DND-41 (cell line): Measurements from ENCODE around the gene COA5.

Source experiments
- ATAC-seq: fragments of 200-7000 bp; cut with Tn5 transposase; 3 replicates; pipeline ENCODE4 v1.9.1; 2021; ENCODE audit warnings: low read depth; ENCODE audit not compliant: insufficient read depth
- DNase-seq: peaks from one replicate; pipeline ENCODE4 v3.0.0-alpha.2; 2020
- H2AFZ ChIP-seq: 2 replicates; pipeline ENCODE4 v1.6.0; 2012; ENCODE audit warnings: low read depth, low read length
- H3K27ac ChIP-seq: 2 replicates; pipeline ENCODE4 v1.5.1; 2012; ENCODE audit warnings: low read length, inconsistent platforms
- H3K27me3 ChIP-seq: fragments of 200-600 bp; sonication (generic); 2 replicates; pipeline ENCODE4 v1.6.0; 2012; ENCODE audit warnings: low read length, mild to moderate bottlenecking, inconsistent platforms; ENCODE audit not compliant: insufficient read depth, poor library complexity
- H3K36me3 ChIP-seq: 2 replicates; pipeline ENCODE4 v1.5.1; 2012; ENCODE audit warnings: low read length, inconsistent platforms; ENCODE audit not compliant: insufficient read depth
- H3K4me1 ChIP-seq: 2 replicates; pipeline ENCODE4 v1.5.1; 2012; ENCODE audit warnings: mild to moderate bottlenecking, low read length; ENCODE audit not compliant: insufficient read depth
- H3K4me2 ChIP-seq: 2 replicates; pipeline ENCODE4 v1.6.0; 2012; ENCODE audit warnings: mild to moderate bottlenecking, moderate library complexity, low read length, inconsistent platforms; ENCODE audit not compliant: insufficient read depth
- H3K4me3 ChIP-seq, 2 experiments: fragments of 200-600 bp in 1 of 2; shearing (Covaris generic) in 1 of 2; 2 replicates each; pipeline ENCODE4 v1.5.1; 2012 to 2016; ENCODE audit warnings: inconsistent platforms in 2 of 2, low read length in 2 of 2, mild to moderate bottlenecking in 2 of 2, low read depth in 1 of 2, moderate library complexity in 1 of 2
- H3K79me2 ChIP-seq: 2 replicates; pipeline ENCODE4 v1.6.0; 2012; ENCODE audit warnings: low read length, inconsistent platforms; ENCODE audit not compliant: insufficient read depth
- H3K9ac ChIP-seq: 2 replicates; pipeline ENCODE4 v1.6.0; 2012; ENCODE audit warnings: low read depth, mild to moderate bottlenecking, inconsistent platforms, low read length, moderate library complexity
- H3K9me3 ChIP-seq: 2 replicates; pipeline ENCODE4 v1.5.1; 2012; ENCODE audit warnings: low read length, moderate library complexity, mild to moderate bottlenecking, inconsistent platforms; ENCODE audit not compliant: insufficient read depth, severe bottlenecking
- H4K20me1 ChIP-seq: 2 replicates; pipeline ENCODE4 v1.6.0; 2012; ENCODE audit warnings: low read length; ENCODE audit not compliant: insufficient read depth
- EZH2 ChIP-seq: IDR thresholded peaks from 3 replicates; pipeline ENCODE4 v1.6.1; 2012; ENCODE audit warnings: borderline replicate concordance, low read depth, mild to moderate bottlenecking, moderate library complexity, low read length, inconsistent platforms; ENCODE audit not compliant: severe bottlenecking
- TF ChIP-seq, protein P1 (sequence below): IDR thresholded peaks from 2 replicates; pipeline ENCODE4 v1.5.1; 2012; ENCODE audit warnings: borderline replicate concordance, low read length, moderate library complexity, mild to moderate bottlenecking; ENCODE audit not compliant: poor library complexity, severe bottlenecking; ENCODE audit errors: extremely low read depth

COA5 gene

DNA sequence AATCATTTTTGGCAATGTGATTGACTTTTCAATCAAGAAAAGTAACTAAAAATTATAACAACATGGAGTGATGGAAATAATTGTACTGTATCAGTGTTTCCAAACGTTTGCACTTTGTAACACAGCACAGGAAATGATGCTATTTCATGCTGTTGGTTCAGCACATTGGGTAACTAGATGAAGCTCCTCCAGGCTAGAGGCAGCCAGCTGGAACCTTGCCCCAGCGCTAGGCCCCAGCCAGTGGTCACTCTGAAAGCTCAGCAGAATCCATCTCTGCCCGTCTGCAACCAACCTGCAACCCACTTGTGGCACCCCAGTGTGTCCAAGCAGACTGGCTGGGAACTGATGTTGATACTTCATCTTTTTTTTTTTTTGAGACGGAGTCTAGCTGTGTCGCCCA, 15.3 kb upstream of the COA5 start:
- no peak overlapping the region for H2AFZ ChIP-seq
- no peaks in the 10 kb centered on the region for H3K4me1 ChIP-seq
- ATAC-seq (no peak), DNase-seq (no peak)
- H3K4me2 ChIP-seq: no peak overlapping the region
- H4K20me1 ChIP-seq: no peaks in the 10 kb centered on the region
- no peak for TF ChIP-seq EZH2
- TF ChIP-seq, protein P1, sequence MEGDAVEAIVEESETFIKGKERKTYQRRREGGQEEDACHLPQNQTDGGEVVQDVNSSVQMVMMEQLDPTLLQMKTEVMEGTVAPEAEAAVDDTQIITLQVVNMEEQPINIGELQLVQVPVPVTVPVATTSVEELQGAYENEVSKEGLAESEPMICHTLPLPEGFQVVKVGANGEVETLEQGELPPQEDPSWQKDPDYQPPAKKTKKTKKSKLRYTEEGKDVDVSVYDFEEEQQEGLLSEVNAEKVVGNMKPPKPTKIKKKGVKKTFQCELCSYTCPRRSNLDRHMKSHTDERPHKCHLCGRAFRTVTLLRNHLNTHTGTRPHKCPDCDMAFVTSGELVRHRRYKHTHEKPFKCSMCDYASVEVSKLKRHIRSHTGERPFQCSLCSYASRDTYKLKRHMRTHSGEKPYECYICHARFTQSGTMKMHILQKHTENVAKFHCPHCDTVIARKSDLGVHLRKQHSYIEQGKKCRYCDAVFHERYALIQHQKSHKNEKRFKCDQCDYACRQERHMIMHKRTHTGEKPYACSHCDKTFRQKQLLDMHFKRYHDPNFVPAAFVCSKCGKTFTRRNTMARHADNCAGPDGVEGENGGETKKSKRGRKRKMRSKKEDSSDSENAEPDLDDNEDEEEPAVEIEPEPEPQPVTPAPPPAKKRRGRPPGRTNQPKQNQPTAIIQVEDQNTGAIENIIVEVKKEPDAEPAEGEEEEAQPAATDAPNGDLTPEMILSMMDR: no peak
- no peak overlapping the region for H3K4me3 ChIP-seq
- H3K9ac ChIP-seq: no peak overlapping the region
- no peaks in the 10 kb centered on the region for H3K79me2 ChIP-seq
- no peaks in the 10 kb centered on the region for H3K9me3 ChIP-seq
- peaks cover 58% of the 10 kb centered on the region for H3K36me3 ChIP-seq
- H3K27me3 ChIP-seq: no peaks in the 10 kb centered on the region
- no peak overlapping the region for H3K27ac ChIP-seq

DNA sequence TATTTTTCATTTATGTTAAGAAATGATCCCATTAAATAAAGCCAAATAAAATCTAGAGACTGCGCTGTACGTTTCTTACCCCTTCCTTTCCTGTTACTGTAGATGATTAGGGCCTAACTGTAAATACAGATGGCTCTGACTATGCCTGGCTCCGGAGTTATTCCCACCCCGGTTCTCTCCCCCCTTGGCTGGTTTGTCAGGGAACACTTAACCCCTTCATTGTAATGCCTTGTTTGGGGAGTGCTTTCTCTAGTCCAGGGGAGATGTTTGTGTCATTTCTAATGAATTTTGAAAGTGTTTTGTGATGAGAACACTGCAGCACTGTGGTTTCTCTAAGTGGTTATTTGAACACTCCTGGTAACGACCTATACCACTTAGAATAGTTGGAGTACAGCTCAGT, 8.8 kb upstream of the COA5 start:
- H3K27me3 ChIP-seq: no peaks in the 10 kb centered on the region
- no peak overlapping the region for H2AFZ ChIP-seq
- peaks cover 89% of the 10 kb centered on the region for H3K36me3 ChIP-seq
- no peaks in the 10 kb centered on the region for H3K4me1 ChIP-seq
- H3K4me2 ChIP-seq: no peak overlapping the region
- H3K27ac ChIP-seq: no peak overlapping the region
- DNase-seq: no peak
- H3K4me3 ChIP-seq: no peak overlapping the region
- 0 out of 3 replicates have a peak, but pooled peaks have one; percentile 18 for ATAC-seq
- TF ChIP-seq, protein P1: no peak
- no peak for TF ChIP-seq EZH2
- no peak overlapping the region for H3K9ac ChIP-seq
- no peaks in the 10 kb centered on the region for H3K9me3 ChIP-seq
- no peaks in the 10 kb centered on the region for H4K20me1 ChIP-seq
- no peaks in the 10 kb centered on the region; the same call in 1 of the 2 replicates for H3K79me2 ChIP-seq

DNA sequence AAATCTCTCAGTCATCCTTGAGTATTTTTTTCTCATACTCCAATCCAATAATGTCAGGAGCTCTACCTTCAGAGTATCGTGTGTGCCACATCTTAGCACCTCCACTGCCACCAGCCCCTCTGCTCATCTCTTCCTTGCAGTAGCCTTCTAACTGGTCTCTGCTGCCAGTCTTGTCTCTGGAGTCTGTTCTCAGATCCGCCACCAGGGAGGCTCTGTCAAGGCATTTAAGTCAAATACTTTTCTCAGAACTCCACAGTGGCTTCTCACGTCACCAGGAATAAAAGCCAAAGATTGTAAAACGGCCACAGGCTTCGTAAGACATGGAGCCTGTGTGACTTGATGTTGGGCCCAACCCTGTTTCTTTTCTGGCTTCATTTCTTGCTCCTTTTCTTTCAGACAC, 7.2 kb upstream of the COA5 start:
- H4K20me1 ChIP-seq: no peaks in the 10 kb centered on the region
- H3K27ac ChIP-seq: no peak overlapping the region
- no peak overlapping the region for H3K4me3 ChIP-seq
- H3K27me3 ChIP-seq: no peaks in the 10 kb centered on the region
- H2AFZ ChIP-seq: no peak overlapping the region
- ATAC-seq (peak; percentile 42; the same call in 1 of the 3 replicates), DNase-seq (no peak)
- H3K9ac ChIP-seq: no peak overlapping the region
- H3K9me3 ChIP-seq: no peaks in the 10 kb centered on the region
- TF ChIP-seq, protein P1: peak; percentile 29
- no peak for TF ChIP-seq EZH2
- peaks cover 88% of the 10 kb centered on the region for H3K36me3 ChIP-seq
- H3K4me1 ChIP-seq: peaks cover 9% of the 10 kb centered on the region
- no peak overlapping the region for H3K4me2 ChIP-seq
- peaks cover 11% of the 10 kb centered on the region; the same call in 1 of the 2 replicates for H3K79me2 ChIP-seq
